HL-60 (cell line): Measurements from ENCODE around the gene CSRNP3.

Experiments
- DNase-seq, 2 experiments: peaks; one replicate each; pipeline ENCODE4 v3.0.0-alpha.2; 2010 to 2020; ENCODE audit warnings: low read depth in 1 of 2, low spot score in 1 of 2
- H3K27ac ChIP-seq: fragments of 250-450 bp; sonication (Bioruptor Pico); replicated peaks from 2 replicates; pipeline ENCODE4 v1.5.1; 2020; ENCODE audit warnings: mild to moderate bottlenecking, moderate library complexity
- H3K27me3 ChIP-seq: fragments of 250-450 bp; sonication (Bioruptor Pico); 2 replicates; pipeline ENCODE4 v1.5.1; 2021; ENCODE audit warnings: mild to moderate bottlenecking, moderate library complexity; ENCODE audit not compliant: insufficient read depth, poor library complexity, severe bottlenecking
- H3K4me3 ChIP-seq: replicated peaks from 2 replicates; pipeline ENCODE4 v1.5.1; 2011; ENCODE audit warnings: mild to moderate bottlenecking, control low read depth, low read length; ENCODE audit not compliant: insufficient read depth
- GABPA ChIP-seq: IDR thresholded peaks from 2 replicates; pipeline ENCODE4 v1.6.1; 2012; ENCODE audit warnings: low read depth
- POLR2AphosphoS5 ChIP-seq: IDR thresholded peaks from 2 replicates; pipeline ENCODE4 v1.6.1; 2012; ENCODE audit warnings: low read depth
- SPI1 ChIP-seq: IDR thresholded peaks from 2 replicates; pipeline ENCODE4 v1.6.1; 2012; ENCODE audit warnings: low read depth, mild to moderate bottlenecking, borderline replicate concordance
- TF ChIP-seq, protein P1 (sequence below): IDR thresholded peaks from one replicate; pipeline ENCODE4 v1.5.1; 2011; ENCODE audit warnings: low read length, control low read depth, inconsistent platforms; ENCODE audit not compliant: insufficient read depth
- TF ChIP-seq, protein P2 (sequence below): IDR thresholded peaks from 2 replicates; pipeline ENCODE4 v1.6.1; 2012; ENCODE audit warnings: low read depth; ENCODE audit not compliant: insufficient replicate concordance

CSRNP3 gene

GRCh38 chr2:165571477-165571876, 102.0 kb downstream of the CSRNP3 start:
- Histone ChIP-seq H3K27ac (no peak overlapping the region), H3K4me3 (no peak overlapping the region), H3K27me3 (peaks cover 3% of the 10 kb centered on the region)
- DNase-seq = no peak
- TF ChIP-seq GABPA (no peak), POLR2AphosphoS5 (no peak), SPI1 (no peak)
- TF ChIP-seq, protein P1, sequence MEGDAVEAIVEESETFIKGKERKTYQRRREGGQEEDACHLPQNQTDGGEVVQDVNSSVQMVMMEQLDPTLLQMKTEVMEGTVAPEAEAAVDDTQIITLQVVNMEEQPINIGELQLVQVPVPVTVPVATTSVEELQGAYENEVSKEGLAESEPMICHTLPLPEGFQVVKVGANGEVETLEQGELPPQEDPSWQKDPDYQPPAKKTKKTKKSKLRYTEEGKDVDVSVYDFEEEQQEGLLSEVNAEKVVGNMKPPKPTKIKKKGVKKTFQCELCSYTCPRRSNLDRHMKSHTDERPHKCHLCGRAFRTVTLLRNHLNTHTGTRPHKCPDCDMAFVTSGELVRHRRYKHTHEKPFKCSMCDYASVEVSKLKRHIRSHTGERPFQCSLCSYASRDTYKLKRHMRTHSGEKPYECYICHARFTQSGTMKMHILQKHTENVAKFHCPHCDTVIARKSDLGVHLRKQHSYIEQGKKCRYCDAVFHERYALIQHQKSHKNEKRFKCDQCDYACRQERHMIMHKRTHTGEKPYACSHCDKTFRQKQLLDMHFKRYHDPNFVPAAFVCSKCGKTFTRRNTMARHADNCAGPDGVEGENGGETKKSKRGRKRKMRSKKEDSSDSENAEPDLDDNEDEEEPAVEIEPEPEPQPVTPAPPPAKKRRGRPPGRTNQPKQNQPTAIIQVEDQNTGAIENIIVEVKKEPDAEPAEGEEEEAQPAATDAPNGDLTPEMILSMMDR = no peak
- TF ChIP-seq, protein P2, sequence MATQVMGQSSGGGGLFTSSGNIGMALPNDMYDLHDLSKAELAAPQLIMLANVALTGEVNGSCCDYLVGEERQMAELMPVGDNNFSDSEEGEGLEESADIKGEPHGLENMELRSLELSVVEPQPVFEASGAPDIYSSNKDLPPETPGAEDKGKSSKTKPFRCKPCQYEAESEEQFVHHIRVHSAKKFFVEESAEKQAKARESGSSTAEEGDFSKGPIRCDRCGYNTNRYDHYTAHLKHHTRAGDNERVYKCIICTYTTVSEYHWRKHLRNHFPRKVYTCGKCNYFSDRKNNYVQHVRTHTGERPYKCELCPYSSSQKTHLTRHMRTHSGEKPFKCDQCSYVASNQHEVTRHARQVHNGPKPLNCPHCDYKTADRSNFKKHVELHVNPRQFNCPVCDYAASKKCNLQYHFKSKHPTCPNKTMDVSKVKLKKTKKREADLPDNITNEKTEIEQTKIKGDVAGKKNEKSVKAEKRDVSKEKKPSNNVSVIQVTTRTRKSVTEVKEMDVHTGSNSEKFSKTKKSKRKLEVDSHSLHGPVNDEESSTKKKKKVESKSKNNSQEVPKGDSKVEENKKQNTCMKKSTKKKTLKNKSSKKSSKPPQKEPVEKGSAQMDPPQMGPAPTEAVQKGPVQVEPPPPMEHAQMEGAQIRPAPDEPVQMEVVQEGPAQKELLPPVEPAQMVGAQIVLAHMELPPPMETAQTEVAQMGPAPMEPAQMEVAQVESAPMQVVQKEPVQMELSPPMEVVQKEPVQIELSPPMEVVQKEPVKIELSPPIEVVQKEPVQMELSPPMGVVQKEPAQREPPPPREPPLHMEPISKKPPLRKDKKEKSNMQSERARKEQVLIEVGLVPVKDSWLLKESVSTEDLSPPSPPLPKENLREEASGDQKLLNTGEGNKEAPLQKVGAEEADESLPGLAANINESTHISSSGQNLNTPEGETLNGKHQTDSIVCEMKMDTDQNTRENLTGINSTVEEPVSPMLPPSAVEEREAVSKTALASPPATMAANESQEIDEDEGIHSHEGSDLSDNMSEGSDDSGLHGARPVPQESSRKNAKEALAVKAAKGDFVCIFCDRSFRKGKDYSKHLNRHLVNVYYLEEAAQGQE = no peak

GRCh38 chr2:165572151-165572550, 102.7 kb downstream of the CSRNP3 start:
- no peak for DNase-seq
- Histone ChIP-seq H3K4me3 (no peak overlapping the region), H3K27ac (no peak overlapping the region), H3K27me3 (peaks cover 3% of the 10 kb centered on the region)
- TF ChIP-seq GABPA (no peak), POLR2AphosphoS5 (no peak), SPI1 (no peak)
- TF ChIP-seq, protein P1 = no peak
- TF ChIP-seq, protein P2 = no peak

DNA sequence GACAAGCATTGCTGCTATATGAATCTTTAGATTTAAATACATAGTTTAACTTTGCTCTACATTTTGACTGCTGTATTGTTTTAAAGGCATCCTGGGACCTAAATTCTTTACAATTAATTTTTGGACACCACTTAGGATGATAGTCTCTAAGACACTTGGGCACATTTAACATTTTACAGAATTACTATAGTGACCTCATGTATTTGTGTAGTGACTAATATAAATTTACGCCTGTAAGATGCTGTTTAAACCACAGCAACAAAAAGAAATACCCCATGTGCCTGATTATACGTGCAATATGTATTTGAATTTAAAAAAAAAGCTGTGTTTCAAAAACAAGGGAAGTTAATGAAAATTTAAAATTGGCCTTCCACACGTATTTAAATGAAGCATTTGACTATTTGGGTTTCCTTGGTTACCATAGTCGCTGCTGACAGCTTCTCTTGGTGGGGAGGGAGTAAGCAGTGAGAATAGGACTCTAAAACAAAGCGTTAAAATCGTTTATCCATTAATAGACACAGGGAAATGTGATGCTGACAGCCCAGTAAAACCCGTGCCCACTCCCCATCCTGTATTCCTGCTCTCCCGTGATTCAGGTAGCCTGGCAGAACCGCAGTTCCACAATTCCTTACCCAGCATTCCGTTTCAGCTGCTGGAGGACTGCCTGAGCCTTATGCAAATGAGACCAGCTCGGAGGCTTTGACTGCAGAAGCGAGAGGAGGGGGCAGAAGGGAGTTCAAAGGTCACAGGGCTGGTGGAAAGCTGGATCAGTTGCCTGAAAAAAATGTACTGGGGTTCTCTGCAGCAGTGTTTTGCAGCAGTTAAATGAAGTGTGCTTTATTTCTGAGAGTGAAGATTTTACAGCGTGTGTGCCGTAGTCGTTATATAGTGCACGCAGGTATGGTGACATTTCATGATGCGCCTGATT, 104.3 kb downstream of the CSRNP3 start:
- TF ChIP-seq, protein P1 = no peak
- TF ChIP-seq, protein P2 = no peak
- TF ChIP-seq POLR2AphosphoS5 (no peak), SPI1 (no peak), GABPA (no peak)
- no peak overlapping the region for H3K27ac ChIP-seq
- no peak overlapping the region for H3K4me3 ChIP-seq
- H3K27me3 ChIP-seq = peaks cover 3% of the 10 kb centered on the region
- DNase-seq = no peak
